GM12891 (cell line): ENCODE measurements around the gene SLC24A3. TPM values are rescaled to one million over a fixed set of nuclear protein-coding genes. Genes with fewer than 3 reads are reported as not detected.
A peak's percentile ranks its signal among the peaks of the same experiment; 100 is the strongest.

Source experiments
- DNase-seq: peaks from one replicate; pipeline ENCODE4 v3.0.0; 2011; ENCODE audit warnings: low spot score; ENCODE audit not compliant: insufficient read length
- FAIRE-seq: peaks from 2 replicates; lab custom pipeline; 2011; peaks lifted over from hg19 to GRCh38; lab: Jason Lieb, UNC
- PAX5 ChIP-seq: IDR thresholded peaks from 2 replicates; pipeline ENCODE4 v1.6.1; 2011; ENCODE audit warnings: low read length, moderate library complexity, mild to moderate bottlenecking; ENCODE audit not compliant: insufficient read depth, severe bottlenecking
- POLR2A ChIP-seq: IDR thresholded peaks from 2 replicates; pipeline ENCODE4 v1.6.1; 2011; ENCODE audit warnings: low read depth, low read length, control low read depth
- POLR2AphosphoS5 ChIP-seq: IDR thresholded peaks from 2 replicates; pipeline ENCODE4 v1.6.1; 2011; ENCODE audit warnings: low read depth, low read length, control low read depth
- POU2F2 ChIP-seq: IDR thresholded peaks from 2 replicates; pipeline ENCODE4 v1.6.1; 2011; ENCODE audit warnings: low read depth, mild to moderate bottlenecking, control low read depth, low read length, moderate library complexity
- SPI1 ChIP-seq: IDR thresholded peaks from 2 replicates; pipeline ENCODE4 v1.6.1; 2011; ENCODE audit warnings: low read depth, low read length, control low read depth
- TAF1 ChIP-seq: IDR thresholded peaks from 2 replicates; pipeline ENCODE4 v1.6.1; 2011; ENCODE audit warnings: low read depth, low read length, control low read depth
- polyA plus RNA-seq: library from polyadenylated mRNA; unstranded; fragments of >200 nt; gene quantifications from one replicate; pipeline ENCODE4 v1.2.1, GENCODE V29; 2012; ENCODE audit warnings: low read depth, missing spikeins, inconsistent platforms; ENCODE audit not compliant: missing spikeins

The SLC24A3 gene
- polyA plus RNA-seq: not detected

- DNase-seq (no peak), FAIRE-seq (no peak)
- TF ChIP-seq SPI1: no peak
- TF ChIP-seq POLR2AphosphoS5: no peak
- TF ChIP-seq POU2F2: no peak
- TF ChIP-seq POLR2A: no peak
- no peak for TF ChIP-seq PAX5
- TF ChIP-seq TAF1: no peak
Measured at GRCh38 chr20:19212469-19212815, at the start of gene SLC24A3. SLC24A3 (plus strand) TSS chr20:19212642.

GRCh38 chr20:19170148-19170547 is 42.3 kb upstream of the SLC24A3 start:
- no peak for DNase-seq
- TF ChIP-seq SPI1 (no peak), POLR2A (no peak), TAF1 (no peak), POLR2AphosphoS5 (no peak), POU2F2 (no peak), PAX5 (no peak)
- no peak for FAIRE-seq

GRCh38 chr20:19172637-19173036 is 39.8 kb upstream of the SLC24A3 start:
- no peak for DNase-seq
- FAIRE-seq: no peak
- TF ChIP-seq POLR2A (no peak), POLR2AphosphoS5 (no peak), PAX5 (no peak)

- TF ChIP-seq PAX5 (no peak), POLR2A (no peak), POLR2AphosphoS5 (no peak), SPI1 (no peak), TAF1 (no peak), POU2F2 (no peak)
- DNase-seq (no peak), FAIRE-seq (no peak)
Measured at GRCh38 chr20:19176470-19177052, 35.9 kb upstream of the SLC24A3 start.

- FAIRE-seq (no peak), DNase-seq (no peak)
- TF ChIP-seq TAF1 (no peak), PAX5 (no peak), POLR2A (no peak), POU2F2 (no peak), SPI1 (no peak), POLR2AphosphoS5 (no peak)
Measured at GRCh38 chr20:19181552-19181951, 30.9 kb upstream of the SLC24A3 start.

GRCh38 chr20:19185083-19185482 is 27.4 kb upstream of the SLC24A3 start:
- TF ChIP-seq POLR2AphosphoS5 (no peak), POLR2A (no peak), SPI1 (no peak), TAF1 (no peak), POU2F2 (no peak), PAX5 (no peak)
- no peak for DNase-seq
- FAIRE-seq: no peak

GRCh38 chr20:19193349-19193748 is 19.1 kb upstream of the SLC24A3 start:
- DNase-seq: no peak
- TF ChIP-seq POLR2AphosphoS5: no peak
- no peak for TF ChIP-seq SPI1
- FAIRE-seq: no peak

- TF ChIP-seq POU2F2 (no peak), POLR2A (no peak), SPI1 (no peak), TAF1 (no peak), POLR2AphosphoS5 (no peak), PAX5 (no peak)
- FAIRE-seq: peak; percentile 70
- peak; percentile 43 for DNase-seq
Measured at GRCh38 chr20:19205981-19206396, 6.5 kb upstream of the SLC24A3 start.

GRCh38 chr20:19207541-19207940 is 4.9 kb upstream of the SLC24A3 start:
- no peak for FAIRE-seq
- no peak for TF ChIP-seq POU2F2
- TF ChIP-seq PAX5: no peak
- no peak for TF ChIP-seq POLR2AphosphoS5
- TF ChIP-seq POLR2A: no peak
- TF ChIP-seq TAF1: no peak
- TF ChIP-seq SPI1: no peak
- no peak for DNase-seq

GRCh38 chr20:19210391-19211155 is 1.9 kb upstream of the SLC24A3 start:
- TF ChIP-seq SPI1: no peak
- FAIRE-seq: no peak
- DNase-seq: no peak

- no peak for FAIRE-seq
- TF ChIP-seq PAX5 (no peak), TAF1 (no peak), POU2F2 (no peak), SPI1 (no peak), POLR2AphosphoS5 (no peak), POLR2A (no peak)
- no peak for DNase-seq
Measured at GRCh38 chr20:19211252-19211651, 1.2 kb upstream of the SLC24A3 start.
